Panc1 (cell line): ENCODE results near the gene ARL15. TPM values are rescaled to one million over a fixed set of nuclear protein-coding genes. Genes with fewer than 3 reads are reported as not detected.

Source experiments
- ATAC-seq: fragments of 200-7000 bp; cut with Tn5 transposase; 2 replicates; pipeline ENCODE4 v1.9.1; 2020; ENCODE audit warnings: mild to moderate bottlenecking, moderate library complexity
- BruUV-seq: library from RNA; stranded (reverse); fragments of 400-500 nt; replicated peaks from 2 replicates; lab custom pipeline; 2021; lab: Mats Ljungman, UMichigan
- CTCF ChIA-PET: fragments of 300-600 bp; sonication (Branson Sonifier 250); formaldehyde crosslinking; loops from one replicate; lab custom pipeline; 2022; ENCODE audit warnings: antibody characterized with exemption; lab: Charles Lee
- POLR2A ChIA-PET: fragments of 300-600 bp; sonication (Branson Sonifier 250); formaldehyde crosslinking; loops from one replicate; lab custom pipeline; 2022; ENCODE audit warnings: antibody characterized with exemption; lab: Charles Lee
- DNase-seq: peaks from one replicate; pipeline ENCODE4 v3.0.0-alpha.2; 2010; ENCODE audit warnings: low read depth, low spot score
- H3K27ac ChIP-seq: 2 replicates; pipeline ENCODE4 v1.5.1; 2011; ENCODE audit warnings: mild to moderate bottlenecking, low read length, inconsistent platforms
- H3K27me3 ChIP-seq: fragments of 200-500 bp; sonication (Bioruptor generic); 2 replicates; pipeline ENCODE4 v1.6.0; 2014; ENCODE audit warnings: low read length, inconsistent platforms; ENCODE audit not compliant: control insufficient read depth, insufficient read depth
- H3K36me3 ChIP-seq: fragments of 200-500 bp; sonication (Bioruptor generic); 2 replicates; pipeline ENCODE4 v1.5.1; 2014; ENCODE audit warnings: inconsistent platforms, mild to moderate bottlenecking, low read length, moderate library complexity; ENCODE audit not compliant: control insufficient read depth, insufficient read depth
- H3K4me1 ChIP-seq: 2 replicates; pipeline ENCODE4 v1.5.1; 2011; ENCODE audit warnings: inconsistent platforms, mild to moderate bottlenecking, low read length, moderate library complexity; ENCODE audit not compliant: control insufficient read depth, insufficient read depth
- H3K4me3 ChIP-seq, 2 experiments: 2 replicates each; pipeline ENCODE4 v1.5.1; 2011 to 2012; ENCODE audit warnings: low read depth in 2 of 2, low read length in 2 of 2, mild to moderate bottlenecking in 2 of 2, inconsistent platforms in 1 of 2, moderate library complexity in 1 of 2
- H3K9me3 ChIP-seq: fragments of 200-500 bp; sonication (Bioruptor generic); 2 replicates; pipeline ENCODE4 v1.5.1; 2014; ENCODE audit warnings: low read depth, mild to moderate bottlenecking, inconsistent platforms, low read length, moderate library complexity; ENCODE audit not compliant: control insufficient read depth, insufficient read depth
- POLR2AphosphoS5 ChIP-seq: IDR thresholded peaks from 2 replicates; pipeline ENCODE4 v1.6.1; 2012; ENCODE audit warnings: mild to moderate bottlenecking, low read depth, low read length, moderate library complexity
- SIN3A ChIP-seq: IDR thresholded peaks from 2 replicates; pipeline ENCODE4 v1.6.1; 2012; ENCODE audit warnings: low read depth, mild to moderate bottlenecking, low read length, moderate library complexity, borderline replicate concordance; ENCODE audit not compliant: insufficient read depth
- TCF7L2 ChIP-seq: IDR thresholded peaks from 2 replicates; pipeline ENCODE4 v1.6.1; 2011; ENCODE audit warnings: mild to moderate bottlenecking, low read depth, low read length, inconsistent platforms
- in situ Hi-C: cut with HindIII; loops from 2 replicates; pipeline ENCODE4 v1.10.0; 2016; ENCODE audit warnings: low sequenced_read_pairs, low pct_unique_long_range_greater_than_20kb
- intact Hi-C: fragments of 100-400 bp; cut with micrococcal nuclease; formaldehyde crosslinking; loops from one replicate; pipeline ENCODE4 v1.10.0; 2022; ENCODE audit not compliant: unreplicated experiment
- total RNA-seq: library from RNA; stranded (reverse); gene quantifications from one replicate; pipeline ENCODE4 v1.2.1, GENCODE V29; 2021; ENCODE audit not compliant: unreplicated experiment
- TF ChIP-seq, protein P1 (sequence below), 2 experiments: IDR thresholded peaks; 2 replicates each; pipeline ENCODE4 v1.6.1; 2011 to 2012; ENCODE audit warnings: low read depth in 2 of 2, control low read depth in 1 of 2, low read length in 1 of 2, mild to moderate bottlenecking in 1 of 2, moderate library complexity in 1 of 2; ENCODE audit not compliant: insufficient read depth in 1 of 2
- TF ChIP-seq, protein P2 (sequence below): fragments of 450-650 bp; IDR thresholded peaks from 2 replicates; pipeline ENCODE4 v1.5.1; 2017; ENCODE audit warnings: mild to moderate bottlenecking

ARL15 gene
- total RNA-seq, 1 experiment from 2014 or later = 16.5 TPM

DNA sequence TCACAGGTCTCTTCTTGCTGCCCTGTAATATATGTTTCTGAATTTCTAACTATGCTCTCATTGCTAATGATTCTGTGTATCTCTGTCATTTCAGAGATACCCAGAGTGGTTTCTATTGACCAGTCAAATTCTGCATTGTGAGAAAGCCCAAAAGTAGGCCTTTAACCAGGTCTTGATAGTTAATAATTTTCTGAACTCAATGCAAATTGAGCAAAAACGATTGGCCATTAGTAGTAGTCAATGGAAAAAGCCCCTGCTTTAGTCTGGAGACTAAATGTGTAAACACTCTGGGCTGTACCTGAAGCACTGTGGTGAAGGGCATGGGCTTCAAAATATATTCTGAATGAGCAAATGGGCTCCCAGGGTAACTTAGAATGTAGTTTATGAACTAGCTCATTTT, 307.6 kb downstream of the ARL15 start:
- ChIA-PET POLR2A (no interaction called here), CTCF (no interaction called here)
- in situ Hi-C loops (no loop called here), intact Hi-C loops (no loop called here)
- no peaks in the 10 kb centered on the region for H3K27me3 ChIP-seq
- no peak overlapping the region for H3K4me3 ChIP-seq
- H3K4me1 ChIP-seq = no peaks in the 10 kb centered on the region
- TF ChIP-seq SIN3A (no peak), TCF7L2 (no peak), POLR2AphosphoS5 (no peak)
- TF ChIP-seq, protein P1, sequence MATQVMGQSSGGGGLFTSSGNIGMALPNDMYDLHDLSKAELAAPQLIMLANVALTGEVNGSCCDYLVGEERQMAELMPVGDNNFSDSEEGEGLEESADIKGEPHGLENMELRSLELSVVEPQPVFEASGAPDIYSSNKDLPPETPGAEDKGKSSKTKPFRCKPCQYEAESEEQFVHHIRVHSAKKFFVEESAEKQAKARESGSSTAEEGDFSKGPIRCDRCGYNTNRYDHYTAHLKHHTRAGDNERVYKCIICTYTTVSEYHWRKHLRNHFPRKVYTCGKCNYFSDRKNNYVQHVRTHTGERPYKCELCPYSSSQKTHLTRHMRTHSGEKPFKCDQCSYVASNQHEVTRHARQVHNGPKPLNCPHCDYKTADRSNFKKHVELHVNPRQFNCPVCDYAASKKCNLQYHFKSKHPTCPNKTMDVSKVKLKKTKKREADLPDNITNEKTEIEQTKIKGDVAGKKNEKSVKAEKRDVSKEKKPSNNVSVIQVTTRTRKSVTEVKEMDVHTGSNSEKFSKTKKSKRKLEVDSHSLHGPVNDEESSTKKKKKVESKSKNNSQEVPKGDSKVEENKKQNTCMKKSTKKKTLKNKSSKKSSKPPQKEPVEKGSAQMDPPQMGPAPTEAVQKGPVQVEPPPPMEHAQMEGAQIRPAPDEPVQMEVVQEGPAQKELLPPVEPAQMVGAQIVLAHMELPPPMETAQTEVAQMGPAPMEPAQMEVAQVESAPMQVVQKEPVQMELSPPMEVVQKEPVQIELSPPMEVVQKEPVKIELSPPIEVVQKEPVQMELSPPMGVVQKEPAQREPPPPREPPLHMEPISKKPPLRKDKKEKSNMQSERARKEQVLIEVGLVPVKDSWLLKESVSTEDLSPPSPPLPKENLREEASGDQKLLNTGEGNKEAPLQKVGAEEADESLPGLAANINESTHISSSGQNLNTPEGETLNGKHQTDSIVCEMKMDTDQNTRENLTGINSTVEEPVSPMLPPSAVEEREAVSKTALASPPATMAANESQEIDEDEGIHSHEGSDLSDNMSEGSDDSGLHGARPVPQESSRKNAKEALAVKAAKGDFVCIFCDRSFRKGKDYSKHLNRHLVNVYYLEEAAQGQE (IDR thresholded peaks at IDR 0.05; ENCODE audit: insufficient read depth in 1 of 2, low read depth in 2 of 2, low read length in 1 of 2) = no peak
- TF ChIP-seq, protein P2, sequence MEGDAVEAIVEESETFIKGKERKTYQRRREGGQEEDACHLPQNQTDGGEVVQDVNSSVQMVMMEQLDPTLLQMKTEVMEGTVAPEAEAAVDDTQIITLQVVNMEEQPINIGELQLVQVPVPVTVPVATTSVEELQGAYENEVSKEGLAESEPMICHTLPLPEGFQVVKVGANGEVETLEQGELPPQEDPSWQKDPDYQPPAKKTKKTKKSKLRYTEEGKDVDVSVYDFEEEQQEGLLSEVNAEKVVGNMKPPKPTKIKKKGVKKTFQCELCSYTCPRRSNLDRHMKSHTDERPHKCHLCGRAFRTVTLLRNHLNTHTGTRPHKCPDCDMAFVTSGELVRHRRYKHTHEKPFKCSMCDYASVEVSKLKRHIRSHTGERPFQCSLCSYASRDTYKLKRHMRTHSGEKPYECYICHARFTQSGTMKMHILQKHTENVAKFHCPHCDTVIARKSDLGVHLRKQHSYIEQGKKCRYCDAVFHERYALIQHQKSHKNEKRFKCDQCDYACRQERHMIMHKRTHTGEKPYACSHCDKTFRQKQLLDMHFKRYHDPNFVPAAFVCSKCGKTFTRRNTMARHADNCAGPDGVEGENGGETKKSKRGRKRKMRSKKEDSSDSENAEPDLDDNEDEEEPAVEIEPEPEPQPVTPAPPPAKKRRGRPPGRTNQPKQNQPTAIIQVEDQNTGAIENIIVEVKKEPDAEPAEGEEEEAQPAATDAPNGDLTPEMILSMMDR = no peak
- H3K27ac ChIP-seq = no peak overlapping the region
- BruUV-seq = no TSS peak
- no peaks in the 10 kb centered on the region for H3K9me3 ChIP-seq
- ATAC-seq = no peak
- H3K36me3 ChIP-seq = no peaks in the 10 kb centered on the region
- DNase-seq = no peak

GRCh38 chr5:54001976-54002775, 308.2 kb downstream of the ARL15 start:
- DNase-seq = no peak
- in situ Hi-C loops = no loop called here
- CTCF ChIA-PET = no interaction called here

More at GRCh38 chr5:54001976-54002775, 308.2 kb downstream of the ARL15 start:
- intact Hi-C loops = no loop called here
- Histone ChIP-seq H3K27me3 (no peaks in the 10 kb centered on the region), H3K4me1 (no peaks in the 10 kb centered on the region), H3K4me3 (no peak overlapping the region), H3K36me3 (no peaks in the 10 kb centered on the region), H3K27ac (no peak overlapping the region), H3K9me3 (no peaks in the 10 kb centered on the region)
- POLR2A ChIA-PET = no interaction called here
- BruUV-seq = no TSS peak
- ATAC-seq = no peak
- no peak for TF ChIP-seq POLR2AphosphoS5
- TF ChIP-seq, protein P1 (IDR thresholded peaks at IDR 0.05; ENCODE audit: insufficient read depth in 1 of 2, low read depth in 2 of 2, low read length in 1 of 2) = no peak
- no peak for TF ChIP-seq TCF7L2
- TF ChIP-seq SIN3A = no peak
- TF ChIP-seq, protein P2 = no peak
